ENCODE measurements around the gene GUCY2F.

Gene GUCY2F

GRCh38 chrX:109472939-109473735 lies 8.7 kb downstream of the GUCY2F start:
- H3K4me3 ChIP-seq (replicated peaks; ENCODE audit: low read depth, low read length): no peak overlapping the region
- H3K36me3 ChIP-seq (ENCODE audit: control insufficient read depth, insufficient read depth, low read length): no peaks in the 10 kb centered on the region
- peak; percentile 41 for TF ChIP-seq CTCF (IDR thresholded peaks at IDR 0.05; ENCODE audit: insufficient read depth, low read length, poor library complexity, severe bottlenecking)
- no peak for DNase-seq (ENCODE audit: extremely low read depth, insufficient read length)
- no peaks in the 10 kb centered on the region for H3K27me3 ChIP-seq (replicated peaks; ENCODE audit: control insufficient read depth, insufficient read depth, low read length)

- Histone ChIP-seq H3K36me3 (ENCODE audit: control insufficient read depth, insufficient read depth, low read length) (no peaks in the 10 kb centered on the region), H3K4me3 (replicated peaks; ENCODE audit: low read depth, low read length) (no peak overlapping the region), H3K27me3 (replicated peaks; ENCODE audit: control insufficient read depth, insufficient read depth, low read length) (no peaks in the 10 kb centered on the region)
- no peak for TF ChIP-seq CTCF (IDR thresholded peaks at IDR 0.05; ENCODE audit: insufficient read depth, low read length, poor library complexity, severe bottlenecking)
- no peak for DNase-seq (ENCODE audit: extremely low read depth, insufficient read length)
These were observed 17.7 kb downstream of the GUCY2F start for GRCh38 chrX:109464231-109464630.

- DNase-seq (ENCODE audit: extremely low read depth, insufficient read length): no peak
- no peak overlapping the region for H3K4me3 ChIP-seq (replicated peaks; ENCODE audit: low read depth, low read length)
- H3K27me3 ChIP-seq (replicated peaks; ENCODE audit: control insufficient read depth, insufficient read depth, low read length): no peaks in the 10 kb centered on the region
- no peak for TF ChIP-seq CTCF (IDR thresholded peaks at IDR 0.05; ENCODE audit: insufficient read depth, low read length, poor library complexity, severe bottlenecking)
- no peaks in the 10 kb centered on the region for H3K36me3 ChIP-seq (ENCODE audit: control insufficient read depth, insufficient read depth, low read length)
These were observed 18.1 kb downstream of the GUCY2F start for GRCh38 chrX:109463784-109464183.

GRCh38 chrX:109448282-109448938 lies 33.5 kb downstream of the GUCY2F start:
- Histone ChIP-seq H3K36me3 (ENCODE audit: control insufficient read depth, insufficient read depth, low read length) (no peaks in the 10 kb centered on the region), H3K4me3 (replicated peaks; ENCODE audit: low read depth, low read length) (no peak overlapping the region), H3K27me3 (replicated peaks; ENCODE audit: control insufficient read depth, insufficient read depth, low read length) (no peaks in the 10 kb centered on the region)
- no peak for TF ChIP-seq CTCF (IDR thresholded peaks at IDR 0.05; ENCODE audit: insufficient read depth, low read length, poor library complexity, severe bottlenecking)
- no peak for DNase-seq (ENCODE audit: extremely low read depth, insufficient read length)

- Histone ChIP-seq H3K4me3 (replicated peaks; ENCODE audit: low read depth, low read length) (no peak overlapping the region), H3K36me3 (ENCODE audit: control insufficient read depth, insufficient read depth, low read length) (no peaks in the 10 kb centered on the region), H3K27me3 (replicated peaks; ENCODE audit: control insufficient read depth, insufficient read depth, low read length) (no peaks in the 10 kb centered on the region)
- no peak for TF ChIP-seq CTCF (IDR thresholded peaks at IDR 0.05; ENCODE audit: insufficient read depth, low read length, poor library complexity, severe bottlenecking)
- no peak for DNase-seq (ENCODE audit: extremely low read depth, insufficient read length)
These were observed 40.6 kb downstream of the GUCY2F start for GRCh38 chrX:109441266-109441665.

All from GM06990 (cell line).